Measurements from ENCODE around the gene TMEM69. TPM values are rescaled to one million over a fixed set of nuclear protein-coding genes. Genes with fewer than 3 reads are reported as not detected.
"Not testable (repeated sequence)": the region's sequence is repeated elsewhere in the genome, so short reads cannot be mapped to it uniquely, and the experiment has no call there.

TMEM69 gene
- polyA plus RNA-seq, 4 donors = 45.4 to 61.8 (median 51.8) TPM

DNA sequence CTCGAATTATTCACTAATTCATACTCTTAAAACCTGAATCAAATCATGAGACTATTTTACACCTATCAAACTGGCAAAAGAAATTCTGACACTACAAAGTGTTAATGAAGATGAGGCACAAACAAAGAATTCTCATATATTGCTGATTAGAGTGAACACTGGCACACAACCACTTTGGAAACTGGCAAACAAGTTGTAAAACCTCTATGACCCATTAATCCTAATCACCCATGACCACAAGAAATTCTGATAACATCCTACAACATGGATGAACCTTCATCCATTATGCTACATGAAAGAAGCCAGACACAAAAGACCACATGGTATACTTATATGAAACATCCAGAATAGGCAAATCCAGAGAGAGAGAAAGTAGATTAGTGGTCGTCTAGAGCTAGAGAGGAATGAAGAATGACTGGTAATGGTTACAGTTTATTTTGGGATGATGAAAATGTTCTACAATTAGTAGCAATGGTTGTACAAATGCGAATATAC lies 10.2 kb upstream of the TMEM69 start:
- no peak for DNase-seq (ENCODE audit: low read depth in 4 of 4, low spot score in 2 of 4)

- DNase-seq (ENCODE audit: low read depth in 4 of 4, low spot score in 2 of 4) = no peak
Measured at GRCh38 chr1:45678489-45678888, 9.5 kb upstream of the TMEM69 start.

GRCh38 chr1:45679123-45679522 lies 8.9 kb upstream of the TMEM69 start:
- DNase-seq (ENCODE audit: low read depth in 4 of 4, low spot score in 2 of 4) = no peak

- no peak for DNase-seq (ENCODE audit: low read depth in 4 of 4, low spot score in 2 of 4)
Measured at GRCh38 chr1:45682942-45683341, 5.0 kb upstream of the TMEM69 start.

DNA sequence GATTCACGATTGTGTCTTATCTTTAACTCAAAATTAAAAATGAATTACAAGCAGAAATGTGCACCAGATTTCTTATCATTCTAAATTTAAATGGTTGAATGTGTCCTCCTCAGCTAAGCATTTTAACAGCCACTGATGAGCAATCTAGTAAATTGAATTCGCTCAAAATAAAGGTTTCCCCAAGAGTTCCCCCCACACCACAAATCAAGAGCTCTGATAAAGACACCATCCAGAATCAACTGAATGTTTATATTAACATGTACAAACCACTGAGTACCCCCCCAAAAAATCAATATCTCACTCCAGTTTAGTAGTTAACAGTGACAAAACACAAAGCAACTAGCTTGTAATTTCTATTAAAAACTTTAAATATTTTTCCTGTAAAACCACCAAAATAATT lies 3.6 kb upstream of the TMEM69 start:
- DNase-seq (ENCODE audit: low read depth in 4 of 4, low spot score in 2 of 4) = no peak

- peak in 3 of 4 donors; percentile 7 to 64 (median 39) for DNase-seq (ENCODE audit: low read depth in 4 of 4, low spot score in 2 of 4)
Measured at GRCh38 chr1:45685308-45686014, 2.5 kb upstream of the TMEM69 start.

GRCh38 chr1:45686015-45686287 lies 2.0 kb upstream of the TMEM69 start:
- DNase-seq (ENCODE audit: low read depth in 4 of 4, low spot score in 2 of 4) = peak in 3 of 4 donors; percentile 42 to 63 (median 62)

DNA sequence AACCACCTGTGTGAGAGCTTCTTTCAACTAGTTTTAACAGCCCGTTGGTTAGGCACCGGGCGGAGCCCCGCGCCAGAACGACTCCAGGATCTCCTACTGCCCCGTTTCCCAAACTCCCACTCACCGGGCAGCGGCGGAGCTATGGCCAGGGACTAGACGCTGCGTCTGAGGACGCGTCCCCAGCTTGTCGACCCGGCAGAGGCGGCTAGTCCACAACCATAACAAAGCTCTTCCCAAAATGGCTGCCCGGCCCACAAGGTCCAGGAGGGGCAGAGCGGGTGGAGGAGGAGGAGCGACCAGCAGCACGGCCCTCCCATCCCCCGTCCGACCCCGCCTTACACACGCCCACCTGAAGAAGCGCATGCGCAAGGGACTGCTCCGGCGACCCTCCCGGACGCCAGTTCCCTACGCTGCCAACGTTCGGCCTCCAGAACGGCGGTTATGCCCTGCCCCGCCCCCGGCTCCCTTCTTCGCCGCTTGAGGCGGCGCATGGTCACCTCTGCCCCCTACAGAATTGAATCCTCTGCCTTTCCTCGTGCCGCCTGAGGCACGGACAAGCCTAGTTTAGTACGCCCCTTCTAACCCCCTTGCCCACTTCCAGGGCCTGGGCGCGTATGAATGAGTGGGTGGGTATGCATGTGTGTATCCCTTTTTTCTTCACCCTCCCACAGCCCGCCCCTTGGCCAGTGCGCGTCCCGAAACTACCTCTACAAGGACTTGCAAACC lies 1.5 kb upstream of the TMEM69 start, which contains the start of gene GPBP1L1:
GPBP1L1 (minus strand) TSS at position 246 of the 726 bp plus-strand sequence. CDS start 27,446 bp downstream, outside the sequence.
- DNase-seq (ENCODE audit: low read depth in 4 of 4, low spot score in 2 of 4) = peak; percentile 88 to 96 (median 94)

DNA sequence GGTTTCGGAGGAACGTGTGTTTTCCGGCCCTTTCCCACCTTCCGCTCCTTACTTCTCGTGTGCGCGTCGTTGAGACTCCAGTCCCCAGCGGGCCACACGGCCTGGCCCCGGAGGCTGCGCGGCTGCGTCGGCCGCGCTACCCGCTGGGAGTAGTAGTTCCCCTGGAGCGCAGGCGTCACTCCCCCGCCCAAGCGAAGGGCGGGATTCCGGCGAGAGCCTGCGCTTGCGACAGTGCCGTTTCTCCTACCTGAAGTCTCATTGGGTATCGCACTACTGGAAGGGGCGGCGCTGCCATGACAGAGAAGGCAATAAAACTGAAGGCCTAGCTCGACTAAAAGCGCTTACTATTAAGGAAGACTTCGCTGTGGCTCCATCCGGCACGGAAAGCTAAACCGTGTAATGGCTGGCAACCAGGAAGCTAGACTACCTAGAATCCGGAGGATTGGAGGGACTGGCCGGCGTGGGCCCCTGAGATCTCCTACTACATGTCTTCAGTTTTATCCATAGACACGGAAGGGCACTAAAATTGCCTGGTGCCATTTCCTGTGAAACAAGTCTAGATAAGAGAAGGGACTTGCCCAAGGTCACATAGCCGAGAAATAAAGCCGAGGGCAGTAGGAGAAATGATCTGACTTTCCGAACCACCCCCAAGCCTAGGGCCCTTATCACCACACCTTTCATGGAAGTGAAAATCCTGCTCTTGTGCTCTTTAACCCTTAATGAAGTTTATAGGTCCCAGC lies 797 bp upstream of the TMEM69 start:
- DNase-seq (ENCODE audit: low read depth in 4 of 4, low spot score in 2 of 4) = peak; percentile 94 to 98 (median 97)

DNA sequence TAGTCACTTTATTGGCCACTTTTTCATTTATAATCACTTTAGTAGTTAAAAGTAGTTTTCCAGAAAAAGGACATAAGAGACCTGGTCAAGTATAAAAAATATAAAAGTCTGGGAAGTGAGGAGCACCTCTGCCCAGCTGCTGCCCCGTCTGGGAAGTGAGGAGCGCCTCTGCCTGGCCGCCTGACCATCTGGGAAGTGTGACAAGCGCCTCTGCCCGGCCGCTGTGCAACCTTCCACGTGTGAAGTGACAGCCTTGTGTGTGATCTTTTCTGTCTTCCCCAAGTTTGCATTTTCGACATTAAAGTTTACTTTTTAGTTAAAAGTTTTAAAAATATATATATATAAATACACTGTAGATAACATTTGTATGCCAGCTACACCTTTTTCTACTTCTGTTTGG lies 5.8 kb downstream of the TMEM69 start:
- not testable (repeated sequence) for DNase-seq (ENCODE audit: low read depth in 4 of 4, low spot score in 2 of 4)

- DNase-seq (ENCODE audit: low read depth in 4 of 4, low spot score in 2 of 4) = no peak
Measured at GRCh38 chr1:45694823-45695222, 6.8 kb downstream of the TMEM69 start.

DNA sequence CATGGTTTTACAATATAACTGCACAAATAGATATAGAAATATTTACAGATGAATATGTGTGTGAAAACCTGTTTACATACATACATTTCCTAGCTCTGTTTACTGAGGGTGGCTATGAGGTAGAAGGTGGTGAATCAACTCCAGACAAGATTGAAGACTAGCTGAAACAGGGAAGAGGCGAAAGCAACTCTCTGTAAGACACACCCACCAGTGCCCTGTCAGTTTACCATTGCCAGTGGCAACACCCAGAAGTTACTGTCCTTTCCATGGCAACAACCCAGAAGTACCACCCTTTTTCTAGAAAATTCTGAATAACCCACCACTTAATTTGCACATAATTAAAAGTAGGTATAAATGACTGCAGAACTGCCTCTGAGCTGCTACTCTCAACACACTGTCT lies 16.7 kb downstream of the TMEM69 start:
- no peak for DNase-seq (ENCODE audit: low read depth in 4 of 4, low spot score in 2 of 4)

DNA sequence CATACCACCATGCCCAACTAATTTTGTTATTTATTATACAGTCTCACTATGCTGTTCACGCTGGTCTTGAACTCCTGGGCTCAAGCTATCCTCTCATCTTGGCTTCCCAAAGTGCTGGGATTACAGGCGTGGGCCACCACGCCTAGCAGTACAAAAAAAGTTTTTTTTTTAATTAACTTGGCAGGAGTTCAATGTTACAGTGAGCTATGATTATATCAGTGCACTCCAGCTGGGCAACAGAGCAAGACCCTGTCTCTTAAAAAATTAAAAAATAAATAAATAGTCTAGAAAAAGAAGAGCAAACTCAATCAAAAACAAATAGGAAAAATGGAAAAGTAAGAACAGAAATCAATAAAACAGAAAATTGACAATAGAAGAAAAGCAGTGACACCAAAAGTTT lies 25.7 kb downstream of the TMEM69 start:
- DNase-seq (ENCODE audit: low read depth in 4 of 4, low spot score in 2 of 4) = no peak

GRCh38 chr1:45716700-45717099 lies 28.7 kb downstream of the TMEM69 start:
- DNase-seq (ENCODE audit: low read depth in 4 of 4, low spot score in 2 of 4) = no peak

- DNase-seq (ENCODE audit: low read depth in 4 of 4, low spot score in 2 of 4) = not testable (repeated sequence)
Measured at GRCh38 chr1:45717386-45717785, 29.4 kb downstream of the TMEM69 start.

DNA sequence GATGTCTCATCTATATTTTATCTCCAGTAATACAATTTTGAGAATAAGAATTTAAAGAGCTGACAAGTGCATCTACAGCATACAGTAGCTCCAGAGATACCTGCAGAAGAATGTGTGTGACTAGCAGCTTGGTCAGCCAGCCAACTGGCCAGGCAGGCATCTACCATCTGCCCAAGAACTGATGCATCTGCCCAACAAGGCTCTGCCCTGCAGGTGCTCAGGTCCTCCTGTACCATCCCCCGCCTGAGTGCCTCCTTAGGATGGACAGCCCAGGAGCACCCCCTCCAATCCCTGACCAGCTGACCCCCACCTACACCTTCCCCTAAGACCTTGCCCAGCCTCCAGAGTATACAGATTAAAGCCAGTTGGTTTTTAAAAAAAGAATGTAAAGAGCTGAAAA lies 30.3 kb downstream of the TMEM69 start:
- no peak for DNase-seq (ENCODE audit: low read depth in 4 of 4, low spot score in 2 of 4)

- no peak for DNase-seq (ENCODE audit: low read depth in 4 of 4, low spot score in 2 of 4)
Measured at GRCh38 chr1:45721207-45721606, 33.2 kb downstream of the TMEM69 start.

DNA sequence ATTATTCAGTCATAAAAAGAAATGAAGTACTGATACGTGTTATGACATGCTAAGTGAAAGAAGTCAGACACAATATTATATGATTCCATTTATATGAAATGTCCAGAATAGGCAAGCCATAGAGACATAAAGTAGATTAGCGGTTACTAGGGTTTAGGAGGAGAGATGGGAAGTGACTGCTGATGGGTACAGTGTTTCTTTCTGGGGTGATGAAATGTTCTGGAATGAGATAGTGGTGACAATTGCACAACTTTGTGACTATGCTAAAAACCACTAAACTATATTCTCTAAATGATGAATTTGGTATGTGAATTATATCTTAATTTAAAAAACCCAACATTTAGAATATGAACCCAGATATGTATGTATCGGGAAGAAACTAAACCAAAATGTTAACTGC lies 34.8 kb downstream of the TMEM69 start:
- DNase-seq (ENCODE audit: low read depth in 4 of 4, low spot score in 2 of 4) = no peak

DNA sequence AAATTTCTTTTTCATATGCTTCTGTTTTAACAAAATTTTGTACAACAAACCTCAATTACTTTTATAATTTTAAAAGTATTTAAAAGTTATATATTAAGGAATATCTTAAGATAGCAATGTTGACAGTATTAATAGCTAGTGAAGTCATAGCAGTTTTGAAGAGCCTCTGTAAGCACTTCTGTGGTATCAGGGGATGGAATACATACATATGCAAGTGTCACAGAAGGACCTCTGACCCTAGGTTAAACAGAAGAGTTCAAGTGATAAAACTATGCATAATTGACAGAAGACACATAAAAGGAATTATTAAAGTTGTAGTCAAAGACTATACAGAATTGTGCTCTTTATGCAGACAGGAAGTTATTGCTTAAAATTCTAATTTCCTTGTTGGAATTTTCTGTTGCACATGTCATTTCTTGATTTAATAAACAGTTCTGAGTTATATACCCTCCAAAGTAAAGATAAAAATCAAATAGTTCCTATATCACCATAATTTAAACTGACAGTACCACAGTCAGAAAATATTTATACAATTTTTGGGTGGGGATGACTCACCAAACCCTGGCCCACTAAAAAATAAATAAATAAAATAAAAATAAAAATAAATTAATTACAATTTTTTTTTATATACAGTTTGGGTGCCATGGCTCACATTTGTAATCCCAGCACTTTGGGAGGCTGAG lies 35.4 kb downstream of the TMEM69 start:
- no peak for DNase-seq (ENCODE audit: low read depth in 4 of 4, low spot score in 2 of 4)

DNA sequence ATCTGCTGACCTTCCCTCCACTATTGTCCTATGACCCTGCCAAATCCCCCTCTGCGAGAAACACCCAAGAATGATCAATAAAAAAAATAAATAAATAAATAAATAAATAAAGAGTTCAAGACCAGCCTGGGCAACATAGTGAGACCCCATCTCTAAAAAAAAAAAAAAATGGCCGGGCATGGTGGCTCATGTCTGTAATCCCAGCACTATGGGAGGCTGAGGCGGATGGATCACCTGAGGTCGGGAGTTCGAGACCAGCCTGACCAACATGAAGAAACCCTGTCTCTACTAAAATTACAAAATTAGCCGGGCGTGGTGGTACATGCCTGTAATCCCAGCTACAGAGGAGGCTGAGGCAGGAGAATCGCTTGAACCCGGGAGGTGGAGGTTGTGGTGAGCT lies 38.0 kb downstream of the TMEM69 start:
- DNase-seq (ENCODE audit: low read depth in 4 of 4, low spot score in 2 of 4) = not testable (repeated sequence)
